Body of pancreas (tissue), 4 donors: ENCODE results near the gene AFF3. TPM values are rescaled to one million over a fixed set of nuclear protein-coding genes. Genes with fewer than 3 reads are reported as not detected.

Source experiments
- ATAC-seq: fragments of 150-250 bp; one replicate; pipeline ENCODE4 v1.9.1; 2016
- DNase-seq, 4 donors: peaks; one replicate each; pipeline ENCODE4 v3.0.0-alpha.2; 2019
- H3K27ac ChIP-seq, 4 donors: fragments of 200-600 bp; sonication (generic); 1 replicate in 3 of 4; 2 replicates in 1 of 4; pipeline versions ENCODE4 v1.5.1 to v1.6.1; 2016 to 2019; ENCODE audit warnings: mild to moderate bottlenecking in 1 of 4, mixed read lengths in 1 of 4, moderate library complexity in 1 of 4
- H3K27me3 ChIP-seq, 2 donors: fragments of 200-600 bp; sonication (generic); one replicate each; pipeline ENCODE4 v1.6.0; 2016; ENCODE audit warnings: mild to moderate bottlenecking in 1 of 2
- H3K36me3 ChIP-seq, 2 donors: fragments of 200-600 bp; sonication (generic); replicated peaks in 1 of 2; 2 replicates each; pipeline ENCODE4 v1.5.1; 2016; ENCODE audit warnings: low read depth in 2 of 2; ENCODE audit not compliant: insufficient read depth in 1 of 2
- H3K4me1 ChIP-seq: fragments of 200-600 bp; sonication (generic); one replicate; pipeline ENCODE4 v1.6.0; 2016
- H3K4me3 ChIP-seq, 2 donors: fragments of 200-600 bp; sonication (generic); 1 replicate in 1 of 2; 2 replicates in 1 of 2; pipeline ENCODE4 v1.5.1; 2016 to 2019
- H3K9me3 ChIP-seq, 3 donors: fragments of 200-600 bp; sonication (generic); 1 replicate in 2 of 3; 2 replicates in 1 of 3; pipeline ENCODE4 v1.5.1; 2016
- POLR2A ChIP-seq, 3 donors: fragments of 450-650 bp; IDR thresholded peaks; one replicate each; pipeline ENCODE4 v1.6.1; 2016; ENCODE audit warnings: antibody characterized with exemption in 3 of 3, mild to moderate bottlenecking in 2 of 3
- WGBS, 2 donors: methylation state at CpG; one replicate each; pipeline ENCODE4 v1.1.5; 2017; 5-methylcytosine and 5-hydroxymethylcytosine counted together
- intact Hi-C: fragments of 100-400 bp; cut with DNase I; formaldehyde crosslinking; loops from one replicate; pipeline ENCODE4 v1.15.1; 2023
- total RNA-seq, 2 donors: library from RNA; depleted of rRNA; stranded (reverse); fragments of >200 nt; gene quantifications; one replicate each; pipeline ENCODE4 v1.1.0, GENCODE V29; 2016
- TF ChIP-seq, protein P1 (sequence below), 7 experiments: fragments of 450-650 bp in 4 of 7; fragments of 200-600 bp in 3 of 7; sonication (generic) in 3 of 7; IDR thresholded peaks; one replicate each; pipeline ENCODE4 v1.5.1; 2016 to 2019; ENCODE audit warnings: antibody characterized with exemption in 7 of 7

AFF3 gene
- total RNA-seq, 2 donors from 2014 or later = 0.52 to 0.99 TPM

DNA sequence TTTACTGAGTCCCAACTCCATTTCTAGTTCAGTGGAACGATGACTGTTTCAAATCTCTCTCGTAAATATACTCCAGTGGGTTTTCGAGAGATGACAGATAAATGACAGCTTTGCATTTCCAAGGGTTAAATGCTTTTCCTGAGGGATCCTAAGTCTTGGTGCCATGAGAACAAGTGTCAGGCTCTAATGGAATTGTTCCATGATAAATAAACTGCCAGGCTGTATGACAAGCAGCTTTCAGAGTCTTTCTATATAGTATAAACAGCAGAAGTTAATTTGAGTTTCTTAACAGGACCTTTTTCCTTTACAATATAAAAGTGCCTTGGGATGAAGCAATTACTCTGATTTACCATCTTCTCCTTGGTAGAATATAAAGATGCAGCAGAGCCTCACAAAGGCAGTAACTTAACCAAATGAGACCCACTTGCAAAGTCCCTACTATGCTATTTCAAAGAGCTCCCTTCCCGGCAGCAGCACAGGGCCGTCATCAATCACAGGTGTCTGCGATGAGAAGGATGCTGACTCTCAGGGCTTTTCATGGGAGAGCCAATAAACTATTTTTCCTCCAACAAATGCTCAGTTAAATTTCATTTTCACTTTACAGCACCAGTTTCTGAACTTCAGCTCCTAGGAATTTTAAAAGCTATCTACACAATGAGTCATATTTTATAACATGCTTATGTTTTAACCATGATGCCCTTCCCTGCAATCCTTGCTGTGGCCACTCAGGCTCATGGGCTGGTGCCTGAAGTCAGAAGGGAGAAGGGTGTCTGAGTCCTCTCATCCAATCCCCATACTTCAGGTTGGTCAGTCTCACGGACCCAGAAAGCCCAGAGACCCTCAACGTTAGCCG is 123.8 kb downstream of the AFF3 start:
- Histone ChIP-seq H3K4me3 (no peak overlapping the region), H3K27ac (no peak overlapping the region), H3K9me3 (no peaks in the 10 kb centered on the region), H3K27me3 (no peaks in the 10 kb centered on the region), H3K4me1 (no peaks in the 10 kb centered on the region), H3K36me3 (no peaks in the 10 kb centered on the region)
- 83 to 85% methylated on average over 9 of the region's 9 CpGs for WGBS, 2 donors
- TF ChIP-seq POLR2A (IDR thresholded peaks at IDR 0.05) = no peak
- TF ChIP-seq, protein P1, sequence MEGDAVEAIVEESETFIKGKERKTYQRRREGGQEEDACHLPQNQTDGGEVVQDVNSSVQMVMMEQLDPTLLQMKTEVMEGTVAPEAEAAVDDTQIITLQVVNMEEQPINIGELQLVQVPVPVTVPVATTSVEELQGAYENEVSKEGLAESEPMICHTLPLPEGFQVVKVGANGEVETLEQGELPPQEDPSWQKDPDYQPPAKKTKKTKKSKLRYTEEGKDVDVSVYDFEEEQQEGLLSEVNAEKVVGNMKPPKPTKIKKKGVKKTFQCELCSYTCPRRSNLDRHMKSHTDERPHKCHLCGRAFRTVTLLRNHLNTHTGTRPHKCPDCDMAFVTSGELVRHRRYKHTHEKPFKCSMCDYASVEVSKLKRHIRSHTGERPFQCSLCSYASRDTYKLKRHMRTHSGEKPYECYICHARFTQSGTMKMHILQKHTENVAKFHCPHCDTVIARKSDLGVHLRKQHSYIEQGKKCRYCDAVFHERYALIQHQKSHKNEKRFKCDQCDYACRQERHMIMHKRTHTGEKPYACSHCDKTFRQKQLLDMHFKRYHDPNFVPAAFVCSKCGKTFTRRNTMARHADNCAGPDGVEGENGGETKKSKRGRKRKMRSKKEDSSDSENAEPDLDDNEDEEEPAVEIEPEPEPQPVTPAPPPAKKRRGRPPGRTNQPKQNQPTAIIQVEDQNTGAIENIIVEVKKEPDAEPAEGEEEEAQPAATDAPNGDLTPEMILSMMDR (IDR thresholded peaks at IDR 0.05) = no peak
- ATAC-seq = no peak
- intact Hi-C loops = no loop called here
- no peak for DNase-seq

- ATAC-seq = no peak
Observed at GRCh38 chr2:100017633-100018032, 124.8 kb downstream of the AFF3 start.

GRCh38 chr2:100016756-100017155 is 125.6 kb downstream of the AFF3 start:
- TF ChIP-seq, protein P1 (IDR thresholded peaks at IDR 0.05) = no peak
- TF ChIP-seq POLR2A (IDR thresholded peaks at IDR 0.05) = no peak
- ATAC-seq (no peak), DNase-seq (no peak)
- Histone ChIP-seq H3K36me3 (no peaks in the 10 kb centered on the region), H3K9me3 (no peaks in the 10 kb centered on the region), H3K4me3 (no peak overlapping the region), H3K4me1 (no peaks in the 10 kb centered on the region), H3K27me3 (no peaks in the 10 kb centered on the region), H3K27ac (no peak overlapping the region)
- 80 to 90% methylated on average over 3 of the region's 3 CpGs for WGBS, 2 donors
- intact Hi-C loops = no loop called here

More at GRCh38 chr2:100017633-100018032, 124.8 kb downstream of the AFF3 start:
- TF ChIP-seq, protein P1 (IDR thresholded peaks at IDR 0.05) = no peak
- TF ChIP-seq POLR2A (IDR thresholded peaks at IDR 0.05) = no peak
- H3K27ac ChIP-seq = no peak overlapping the region
- no peaks in the 10 kb centered on the region for H3K36me3 ChIP-seq
- no peak overlapping the region for H3K4me3 ChIP-seq
- H3K9me3 ChIP-seq = no peaks in the 10 kb centered on the region
- no peaks in the 10 kb centered on the region for H3K4me1 ChIP-seq
- H3K27me3 ChIP-seq = no peaks in the 10 kb centered on the region
- intact Hi-C loops = no loop called here
- no peak for DNase-seq
- WGBS, 2 donors = 50 to 63% methylated on average over 1 of the region's 1 CpG

DNA sequence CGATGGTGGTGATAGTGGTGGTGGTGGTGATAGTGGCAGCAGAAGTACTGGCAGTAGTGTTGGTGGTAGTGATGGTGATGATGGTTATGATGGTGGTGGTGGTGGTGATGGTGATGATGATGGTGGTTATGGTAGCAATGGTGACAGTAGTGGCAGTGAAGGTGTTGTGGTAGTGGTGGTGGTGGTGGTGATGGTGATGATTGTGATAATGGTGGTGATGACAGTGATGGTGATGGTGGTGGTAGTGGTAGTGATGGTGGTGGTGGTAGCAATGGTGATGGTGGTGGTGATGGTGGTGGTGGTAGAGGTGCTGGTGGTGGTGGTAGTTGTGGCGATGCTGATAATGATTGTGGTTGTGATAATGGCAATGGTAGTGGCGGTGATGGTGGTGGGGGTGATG is 126.5 kb downstream of the AFF3 start:
- H3K9me3 ChIP-seq = no peaks in the 10 kb centered on the region
- ATAC-seq (no peak), DNase-seq (no peak)
- H3K27ac ChIP-seq = no peak overlapping the region
- H3K27me3 ChIP-seq = no peaks in the 10 kb centered on the region
- no peaks in the 10 kb centered on the region for H3K36me3 ChIP-seq
- no peak for TF ChIP-seq POLR2A (IDR thresholded peaks at IDR 0.05)
- TF ChIP-seq, protein P1 (IDR thresholded peaks at IDR 0.05) = no peak
- H3K4me3 ChIP-seq = no peak overlapping the region
- H3K4me1 ChIP-seq = no peaks in the 10 kb centered on the region
- 92 to 93% methylated on average over 3 of the region's 3 CpGs for WGBS, 2 donors
- intact Hi-C loops = no loop called here
